Naive thymus-derived CD4-positive, alpha-beta T cell (primary cell): Measurements from ENCODE around the gene IL6R. TPM values are rescaled to one million over a fixed set of nuclear protein-coding genes. Genes with fewer than 3 reads are reported as not detected.
"Not testable (repeated sequence)": the region's sequence is repeated elsewhere in the genome, so short reads cannot be mapped to it uniquely, and the experiment has no call there.

ENCODE experiments used
- ATAC-seq: fragments of 150-1000 bp; cut with Tn5 transposase; 2 replicates; pipeline ENCODE4 v1.10.0; 2021; ENCODE audit warnings: mild to moderate bottlenecking, moderate library complexity
- CTCF ChIA-PET: fragments of 350-600 bp; sonication (Branson Sonifier 250); formaldehyde crosslinking; loops from one replicate; lab custom pipeline; 2021; ENCODE audit warnings: antibody characterized with exemption; lab: Charles Lee
- POLR2A ChIA-PET: fragments of 350-600 bp; sonication (Branson Sonifier 250); formaldehyde crosslinking; loops from one replicate; lab custom pipeline; 2021; ENCODE audit warnings: antibody characterized with exemption, inconsistent platforms; lab: Charles Lee
- DNase-seq, 9 donors: peaks; one replicate each; pipeline versions ENCODE4 v3.0.0 to v3.0.0-alpha.2; 2020 to 2022; ENCODE audit warnings: mixed read lengths in 1 of 9
- H3K27ac ChIP-seq: one replicate; pipeline ENCODE4 v1.7.0; 2013; ENCODE audit warnings: mild to moderate bottlenecking, low read depth, low read length, moderate library complexity
- H3K27me3 ChIP-seq, 2 donors: one replicate each; pipeline ENCODE4 v1.7.0; 2013; ENCODE audit warnings: low read length in 2 of 2, mild to moderate bottlenecking in 2 of 2, moderate library complexity in 2 of 2; ENCODE audit not compliant: control insufficient read depth in 2 of 2, insufficient read depth in 2 of 2
- H3K36me3 ChIP-seq, 3 experiments: 1 replicate in 2 of 3; 2 replicates in 1 of 3; pipeline ENCODE4 v1.7.0; 2013; ENCODE audit warnings: low read length in 3 of 3, mild to moderate bottlenecking in 3 of 3, moderate library complexity in 1 of 3; ENCODE audit not compliant: insufficient read depth in 3 of 3, control insufficient read depth in 2 of 3
- H3K4me1 ChIP-seq, 2 donors: one replicate each; pipeline ENCODE4 v1.7.0; 2013; ENCODE audit warnings: low read length in 2 of 2, mild to moderate bottlenecking in 2 of 2, moderate library complexity in 1 of 2; ENCODE audit not compliant: control insufficient read depth in 2 of 2, insufficient read depth in 2 of 2
- H3K4me3 ChIP-seq: 2 replicates; pipeline ENCODE4 v1.7.0; 2013; ENCODE audit warnings: mild to moderate bottlenecking, low read length
- H3K9me3 ChIP-seq, 3 experiments: 1 replicate in 2 of 3; 2 replicates in 1 of 3; pipeline ENCODE4 v1.7.0; 2013; ENCODE audit warnings: low read length in 3 of 3; ENCODE audit not compliant: control insufficient read depth in 2 of 3
- H3K27ac Mint-ChIP-seq, 9 donors: one replicate each; pipeline ENCODE4 v1.8.0; 2020 to 2022; ENCODE audit warnings: mixed read lengths in 9 of 9, mild to moderate bottlenecking in 8 of 9, moderate library complexity in 5 of 9, inconsistent platforms in 2 of 9
- H3K27me3 Mint-ChIP-seq, 5 donors: one replicate each; pipeline ENCODE4 v1.8.0; 2021 to 2022; ENCODE audit warnings: mixed read lengths in 5 of 5, mild to moderate bottlenecking in 1 of 5
- H3K36me3 Mint-ChIP-seq, 5 donors: one replicate each; pipeline ENCODE4 v1.8.0; 2020 to 2022; ENCODE audit warnings: mixed read lengths in 5 of 5, mild to moderate bottlenecking in 3 of 5, inconsistent platforms in 1 of 5
- H3K4me1 Mint-ChIP-seq, 7 donors: one replicate each; pipeline ENCODE4 v1.8.0; 2020 to 2022; ENCODE audit warnings: mixed read lengths in 7 of 7, mild to moderate bottlenecking in 3 of 7, inconsistent platforms in 1 of 7
- H3K4me3 Mint-ChIP-seq, 10 donors: one replicate each; pipeline ENCODE4 v1.8.0; 2020 to 2022; ENCODE audit warnings: mild to moderate bottlenecking in 10 of 10, mixed read lengths in 10 of 10, moderate library complexity in 6 of 10, inconsistent platforms in 2 of 10
- H3K9me3 Mint-ChIP-seq, 11 donors: one replicate each; pipeline ENCODE4 v1.8.0; 2020 to 2022; ENCODE audit warnings: mixed read lengths in 11 of 11, mild to moderate bottlenecking in 4 of 11, inconsistent platforms in 1 of 11, moderate library complexity in 1 of 11
- intact Hi-C, 2 donors: fragments of 100-400 bp; cut with micrococcal nuclease; formaldehyde crosslinking; loops; one replicate each; pipeline ENCODE4 v1.15.1; 2023
- polyA plus RNA-seq, 2 donors: library from polyadenylated mRNA; unstranded; fragments of 300-500 nt; fragmentation: Illumina TruSeq; gene quantifications; one replicate each; pipeline ENCODE4 v1.2.3, GENCODE V29; 2021
- total RNA-seq, 6 experiments: library from RNA in 5 of 6; stranded (reverse) in 5 of 6; gene quantifications; 1 replicate in 5 of 6; 2 replicates in 1 of 6; pipeline ENCODE4 v1.2.3 and lab custom pipeline; 2021 to 2026

IL6R gene
- total and polyA plus RNA-seq, 7 experiments from 2014 or later, result 5.2 to 91.6 (median 77.8) TPM

DNA sequence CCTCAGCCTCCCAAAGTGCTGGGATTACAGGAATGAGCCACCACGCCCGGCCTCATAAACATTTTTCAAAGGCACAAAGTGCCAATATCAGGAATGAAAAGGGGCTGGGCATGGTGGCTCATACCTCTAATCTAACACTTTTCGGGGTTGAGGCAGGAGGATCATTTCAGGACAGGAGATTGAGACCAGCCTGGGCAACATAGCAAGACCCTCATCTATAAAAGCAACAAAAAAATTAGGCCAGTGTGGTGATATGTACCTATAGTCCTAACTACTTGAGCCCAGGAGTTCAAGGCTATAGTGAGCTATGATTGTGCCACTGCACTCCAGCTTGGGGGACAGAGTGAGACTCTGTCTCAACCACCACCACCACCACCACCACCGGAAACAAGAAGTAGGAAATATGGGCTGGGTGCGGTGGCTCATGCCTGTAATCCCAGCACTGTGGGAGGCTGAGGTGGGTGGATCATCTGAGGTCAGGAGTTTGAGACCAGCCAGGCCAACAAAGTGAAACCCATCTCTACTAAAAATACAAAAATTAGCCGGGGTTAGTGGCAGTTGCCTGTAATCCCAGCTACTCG is 31.3 kb upstream of the IL6R start:
- H3K9me3 ChIP-seq, H3K4me1 ChIP-seq, intact Hi-C loops, H3K36me3 ChIP-seq, H3K27me3 Mint-ChIP-seq, H3K27me3 ChIP-seq, DNase-seq, H3K9me3 Mint-ChIP-seq, H3K27ac ChIP-seq, CTCF ChIA-PET, H3K4me1 Mint-ChIP-seq, H3K36me3 Mint-ChIP-seq, ATAC-seq, H3K4me3 ChIP-seq: not testable (repeated sequence)
- Mint-ChIP-seq H3K4me3 (peak overlapping the region in 1 of 10 donors; percentile 15), H3K27ac (peak overlapping the region in 1 of 9 donors; percentile 67)
- POLR2A ChIA-PET, result interaction anchor here (1.4 to 1.6 kb wide), 2 partner anchors 13 to 46 kb away, joined by 3 to 4 read pairs; no protein-coding TSS in a partner anchor

DNA sequence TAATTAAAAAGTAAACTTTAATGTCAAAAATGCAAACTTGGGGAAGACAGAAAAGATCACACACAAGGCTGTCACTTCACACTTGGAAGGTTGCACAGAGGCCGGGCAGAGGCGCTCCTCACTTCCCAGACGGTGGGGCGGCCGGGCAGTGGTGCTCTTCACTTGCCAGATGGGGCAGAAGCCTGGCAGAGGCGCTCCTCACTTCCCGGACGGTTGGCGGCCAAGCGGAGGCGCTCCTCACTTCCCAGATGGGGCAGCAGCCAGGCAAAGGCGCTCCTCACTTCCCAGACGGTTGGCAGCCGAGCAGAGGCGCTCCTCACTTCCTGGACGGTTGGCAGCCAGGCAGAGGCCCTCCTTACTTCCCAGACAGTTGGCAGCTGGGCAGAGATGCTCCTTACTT is 25.8 kb upstream of the IL6R start:
- Mint-ChIP-seq H3K4me1 (peaks cover 0 to 15% (median 4%) of the 10 kb centered on the region in 7 donors), H3K9me3 (peaks cover 0 to 2% (median 0%) of the 10 kb centered on the region in 11 donors), H3K27me3 (no peaks in the 10 kb centered on the region), H3K36me3 (no peaks in the 10 kb centered on the region), H3K4me3 (no peak overlapping the region), H3K27ac (no peak overlapping the region)
- no peaks in the 10 kb centered on the region for H3K36me3 ChIP-seq
- H3K27ac ChIP-seq, result no peak overlapping the region
- ChIA-PET POLR2A (no interaction called here), CTCF (interaction anchor here (0.7 kb wide), 1 partner anchor 388 kb away, joined by 7 read pairs; no protein-coding TSS in a partner anchor)
- H3K4me3 ChIP-seq, result no peak overlapping the region
- no peaks in the 10 kb centered on the region for H3K9me3 ChIP-seq
- intact Hi-C loops, result no loop called here
- ATAC-seq (no peak), DNase-seq (no peak)
- no peaks in the 10 kb centered on the region for H3K27me3 ChIP-seq
- no peaks in the 10 kb centered on the region for H3K4me1 ChIP-seq

DNA sequence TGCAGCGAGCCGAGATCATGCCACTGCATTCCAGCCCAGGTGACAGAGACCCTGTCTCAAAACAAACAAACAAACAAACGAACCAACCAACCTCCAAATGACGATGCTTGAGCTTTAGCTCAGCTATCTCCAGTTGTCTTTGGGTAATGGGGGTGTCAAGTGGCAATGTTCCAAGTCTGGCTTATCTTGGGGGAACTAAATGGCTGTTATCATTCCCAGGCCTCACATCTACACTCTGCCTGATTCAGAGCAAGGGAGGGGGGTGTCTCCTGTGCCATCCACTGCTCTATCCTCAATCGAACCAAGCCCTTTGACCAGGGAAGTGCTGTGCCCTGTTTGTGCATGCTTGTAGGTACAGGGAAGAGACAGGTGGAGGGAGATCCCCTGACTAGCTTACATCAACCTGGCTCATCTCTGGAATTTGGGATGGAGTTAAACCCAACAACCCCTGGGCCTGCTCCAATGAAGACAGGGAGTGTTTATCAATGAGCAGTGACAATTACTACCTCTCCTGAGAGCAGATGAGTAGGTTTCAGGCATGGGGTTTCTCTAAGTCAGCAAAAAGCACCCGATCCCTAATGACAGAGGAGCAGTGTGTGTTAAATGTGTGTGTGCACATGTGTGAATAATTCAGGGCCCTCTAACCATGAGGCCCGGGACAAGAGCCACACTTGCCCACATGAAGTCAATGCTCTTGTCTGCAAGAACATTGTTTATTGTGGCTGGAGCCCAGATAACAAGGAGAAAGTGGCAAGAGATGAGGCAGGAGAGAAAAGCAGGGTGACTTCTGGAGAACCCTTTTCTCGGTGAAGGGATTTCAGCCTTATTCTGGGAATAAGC is 20.3 kb upstream of the IL6R start:
- POLR2A ChIA-PET, result interaction anchor here (0.6 to 5.6 kb wide), 15 partner anchors 14 to 570 kb away, joined by 3 to 43 read pairs (median 6); a partner anchor contains a TSS
- H3K9me3 Mint-ChIP-seq, result peaks cover 0 to 6% (median 0%) of the 10 kb centered on the region in 11 donors
- Histone ChIP-seq H3K4me1 (peaks cover 26 to 38% of the 10 kb centered on the region in 2 donors), H3K36me3 (no peaks in the 10 kb centered on the region), H3K9me3 (no peaks in the 10 kb centered on the region), H3K27me3 (no peaks in the 10 kb centered on the region), H3K27ac (peak overlapping the region; percentile 82), H3K4me3 (peak overlapping the region; percentile 31)
- CTCF ChIA-PET, result interaction anchor here (0.9 to 2.2 kb wide), 6 partner anchors 19 to 50 kb away, joined by 3 to 18 read pairs (median 6); partner anchors contain the start of gene IL6R
- peak overlapping the region in 9 of 10 donors; percentile 20 to 92 (median 79) for H3K4me3 Mint-ChIP-seq
- peaks cover 26 to 58% (median 43%) of the 10 kb centered on the region in 7 donors for H3K4me1 Mint-ChIP-seq
- peaks cover 0 to 6% (median 3%) of the 10 kb centered on the region in 5 donors for H3K36me3 Mint-ChIP-seq
- peak overlapping the region; percentile 81 to 99 (median 97) for H3K27ac Mint-ChIP-seq
- intact Hi-C loops, result loop anchor here in 1 of 2 donors (1.0 kb wide), 1 partner anchor 32 kb away; no protein-coding TSS in a partner anchor
- no peak for ATAC-seq
- no peak for DNase-seq
- no peaks in the 10 kb centered on the region for H3K27me3 Mint-ChIP-seq

DNA sequence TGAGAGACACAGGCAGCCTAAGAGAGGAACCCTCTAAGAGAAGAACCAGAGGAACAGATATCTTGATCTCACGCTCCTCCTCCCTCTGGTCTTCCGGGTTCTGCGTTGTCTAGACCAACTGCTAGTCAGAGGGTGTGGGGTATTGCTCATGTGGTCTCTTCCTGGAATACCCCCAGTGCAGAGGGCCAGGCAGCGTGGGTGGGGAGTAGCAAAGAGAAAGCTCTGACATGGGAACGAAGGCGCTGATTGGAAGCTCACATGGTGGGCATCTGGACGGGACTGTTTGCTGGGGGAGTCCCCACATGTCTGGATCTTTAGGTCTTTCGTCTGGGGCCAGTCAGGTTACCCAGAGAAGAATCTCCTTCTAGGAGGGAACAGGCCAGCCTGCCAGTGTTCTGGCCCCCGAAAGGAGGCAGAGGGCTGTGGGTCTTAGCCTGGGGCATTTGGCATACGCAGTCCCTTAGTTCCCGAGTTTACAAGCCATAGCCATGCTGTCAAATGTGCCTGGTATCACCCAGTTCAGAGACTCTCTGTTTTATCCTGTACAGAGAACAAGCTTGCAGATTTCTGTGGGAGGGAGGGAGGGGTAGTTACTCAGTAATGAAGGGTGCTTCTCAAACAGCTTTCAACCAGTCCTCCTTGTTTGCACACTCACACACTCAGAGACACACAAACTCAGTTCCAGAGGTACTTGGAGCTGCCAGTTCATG is 18.3 kb upstream of the IL6R start:
- POLR2A ChIA-PET, result interaction anchor here (0.9 to 5.6 kb wide), 14 partner anchors 12 to 78 kb away, joined by 3 to 43 read pairs (median 8); no protein-coding TSS in a partner anchor
- DNase-seq (peak; percentile 21 to 81 (median 66)), ATAC-seq (peak; percentile 95)
- no peaks in the 10 kb centered on the region for H3K27me3 ChIP-seq
- peak overlapping the region; percentile 65 to 92 (median 83) for H3K4me3 Mint-ChIP-seq
- H3K36me3 ChIP-seq, result no peaks in the 10 kb centered on the region
- H3K4me1 ChIP-seq, result peaks cover 26 to 38% of the 10 kb centered on the region in 2 donors
- CTCF ChIA-PET, result interaction anchor here (0.5 to 2.2 kb wide), 5 partner anchors 13 to 53 kb away, joined by 3 to 18 read pairs (median 3); partner anchors contain the start of gene IL6R
- intact Hi-C loops, result loop anchor here (1.0 to 2.0 kb wide), 2 partner anchors 19 to 20 kb away; partner anchors contain the start of gene IL6R (in 1 of the 2)
- H3K27ac ChIP-seq, result peak overlapping the region; percentile 82
- H3K9me3 ChIP-seq, result no peaks in the 10 kb centered on the region
- H3K27ac Mint-ChIP-seq, result peak overlapping the region; percentile 92 to 99 (median 97)
- H3K9me3 Mint-ChIP-seq, result peaks cover 0 to 6% (median 0%) of the 10 kb centered on the region in 11 donors
- no peaks in the 10 kb centered on the region for H3K27me3 Mint-ChIP-seq
- H3K4me3 ChIP-seq, result peak overlapping the region; percentile 57
- peaks cover 0 to 6% (median 3%) of the 10 kb centered on the region in 5 donors for H3K36me3 Mint-ChIP-seq
- peaks cover 28 to 63% (median 43%) of the 10 kb centered on the region in 7 donors for H3K4me1 Mint-ChIP-seq

DNA sequence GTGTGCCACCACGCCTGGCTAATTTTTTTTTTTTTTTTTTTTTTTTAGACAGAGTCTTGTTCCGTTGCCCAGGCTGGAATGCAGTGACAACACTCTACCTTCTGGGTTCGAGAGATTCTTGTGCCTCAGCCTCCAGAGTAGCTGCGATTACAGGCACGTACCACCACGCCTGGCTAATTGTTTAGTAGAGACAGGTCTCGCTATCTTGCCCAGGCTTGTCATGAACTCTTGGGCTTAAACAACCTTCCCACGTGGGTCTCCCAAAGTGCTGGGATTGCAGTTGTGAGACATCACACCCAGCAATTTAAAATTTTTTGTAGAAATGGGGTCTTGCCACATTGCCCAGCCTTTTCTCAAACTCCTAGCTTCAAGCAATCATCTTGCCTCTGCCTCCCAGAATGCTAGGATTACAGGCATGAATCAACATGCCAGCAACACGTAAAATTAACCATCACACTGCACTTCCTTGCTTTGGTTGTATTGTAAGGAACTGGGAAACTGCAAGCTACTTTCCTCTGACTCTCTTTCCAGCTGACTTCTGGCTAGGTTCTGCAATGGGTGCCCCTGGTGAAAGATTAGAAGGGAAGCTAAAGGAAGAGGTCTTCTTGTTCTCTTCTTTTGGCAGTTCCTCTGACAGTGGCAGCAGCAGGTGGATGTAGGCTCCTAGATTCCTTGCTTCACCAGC is 13.9 kb upstream of the IL6R start:
- Mint-ChIP-seq H3K27me3 (no peaks in the 10 kb centered on the region), H3K4me3 (no peak overlapping the region), H3K9me3 (peaks cover 0 to 3% (median 0%) of the 10 kb centered on the region in 11 donors), H3K36me3 (peaks cover 0 to 2% (median 0%) of the 10 kb centered on the region in 5 donors), H3K27ac (peak overlapping the region in 1 of 9 donors; percentile 5), H3K4me1 (peaks cover 13 to 41% (median 30%) of the 10 kb centered on the region in 7 donors)
- ChIA-PET CTCF (interaction anchor here (1.6 kb wide), 1 partner anchor 12 kb away, joined by 6 read pairs; no protein-coding TSS in a partner anchor), POLR2A (interaction anchor here (0.8 to 1.7 kb wide), 2 partner anchors 9 to 12 kb away, joined by 4 to 9 read pairs; no protein-coding TSS in a partner anchor)
- H3K27me3 ChIP-seq, result no peaks in the 10 kb centered on the region
- no peaks in the 10 kb centered on the region for H3K36me3 ChIP-seq
- no peak for ATAC-seq
- no peak overlapping the region for H3K27ac ChIP-seq
- H3K4me3 ChIP-seq, result no peak overlapping the region
- H3K4me1 ChIP-seq, result peaks cover 9 to 19% of the 10 kb centered on the region in 2 donors
- intact Hi-C loops, result no loop called here
- DNase-seq, result no peak
- H3K9me3 ChIP-seq, result no peaks in the 10 kb centered on the region
